NCI-H345 (cell line): ENCODE data around the gene MVB12B.

Source experiments
- DNase-seq: peaks from one replicate; lab custom pipeline; 2025; lab: John Stamatoyannopoulos, UW

MVB12B gene

DNA sequence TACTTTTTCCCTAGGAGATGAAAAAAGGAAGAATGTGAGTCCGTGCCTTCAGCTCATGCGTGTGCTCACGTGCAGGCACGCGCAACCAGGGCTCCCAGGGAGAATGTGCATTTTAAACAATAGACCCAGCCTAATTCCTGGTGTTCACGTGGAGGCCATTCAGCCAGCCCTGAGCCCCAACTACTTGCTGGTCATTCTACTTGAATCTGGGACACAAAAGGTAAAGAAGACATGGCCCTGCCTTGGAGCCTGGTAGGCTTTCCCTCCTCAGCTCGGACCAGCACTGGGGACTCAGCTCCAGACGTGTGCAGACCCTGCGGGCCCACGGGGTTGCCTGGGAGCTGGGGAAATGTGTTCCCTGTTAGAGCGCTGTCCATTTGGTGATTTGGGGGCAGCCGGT lies 125.5 kb downstream of the MVB12B start:
- DNase-seq = no peak

DNA sequence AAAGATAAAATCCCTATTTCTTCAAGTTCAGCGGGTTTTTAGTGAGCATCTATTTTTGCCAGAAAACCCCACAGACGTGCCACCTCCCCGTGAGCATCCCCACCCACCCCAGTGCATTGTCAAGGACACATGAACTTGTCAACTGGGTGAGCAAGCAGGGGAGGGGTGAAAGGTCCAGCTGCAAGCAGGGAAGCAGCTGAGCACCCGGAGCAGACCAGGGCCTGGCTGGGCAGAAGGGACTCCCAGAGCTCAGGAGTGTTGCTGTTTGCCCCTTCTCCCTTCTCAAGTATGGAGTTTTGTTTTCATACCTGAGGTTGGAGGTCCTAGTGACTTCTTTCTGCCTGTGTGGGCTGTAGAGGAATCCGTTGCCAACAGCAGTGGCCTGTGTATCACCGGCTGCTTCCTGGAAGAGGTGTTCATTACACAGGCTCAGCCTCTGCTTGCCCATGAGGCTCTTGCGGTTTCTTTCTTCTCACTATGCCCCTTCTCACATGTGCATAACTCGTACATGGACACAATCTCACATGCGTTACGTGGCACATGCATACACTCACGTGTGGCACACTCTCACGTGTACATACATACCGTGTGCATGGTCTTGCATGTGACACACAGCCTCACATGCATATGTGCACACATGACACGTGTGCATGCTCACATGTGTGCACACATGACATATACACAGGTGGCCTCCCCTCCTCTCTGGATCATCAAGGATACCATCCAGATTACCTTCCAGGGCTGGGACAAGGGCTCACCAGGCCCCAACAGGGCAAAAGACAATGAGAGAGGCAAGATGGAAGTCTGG lies 126.7 kb downstream of the MVB12B start:
- no peak for DNase-seq

DNA sequence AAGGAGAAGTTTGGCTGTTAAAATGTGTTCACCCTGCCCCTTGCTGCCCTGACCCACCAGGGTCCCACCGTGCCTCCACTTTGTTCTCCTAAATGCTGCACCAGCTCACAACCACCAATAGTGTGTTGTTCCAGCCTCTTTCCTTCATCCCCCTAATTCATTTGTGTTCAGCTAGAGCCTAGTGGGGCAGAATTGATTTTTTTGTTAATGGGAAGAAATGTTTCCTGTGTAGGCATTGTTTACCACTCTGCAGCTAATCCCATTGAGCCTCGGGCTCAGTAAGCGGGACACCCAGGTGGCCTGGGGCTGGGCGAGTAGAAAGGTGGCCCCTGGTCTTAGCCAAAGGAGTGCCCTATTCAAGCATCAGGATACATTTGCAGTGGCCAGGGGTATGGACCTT lies 127.6 kb downstream of the MVB12B start:
- no peak for DNase-seq

DNA sequence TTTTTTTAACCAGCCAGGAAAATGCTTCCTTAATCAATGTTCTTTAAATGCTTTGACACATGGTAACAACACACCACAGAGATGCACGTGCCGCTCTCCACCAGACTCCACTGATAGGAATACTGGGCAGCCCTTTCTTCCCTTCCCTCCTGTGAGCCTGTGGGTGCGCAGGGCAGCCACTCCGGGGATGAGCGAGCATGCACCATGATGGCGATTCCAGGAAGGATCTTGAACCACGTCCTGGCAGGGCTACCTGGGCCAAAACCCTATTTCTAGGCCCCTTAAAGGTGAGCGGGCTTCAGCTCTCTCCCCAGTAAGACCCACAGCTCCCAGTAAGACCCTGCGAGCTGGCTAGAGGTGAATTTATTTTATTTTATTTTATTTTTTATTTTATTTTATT lies 128.2 kb downstream of the MVB12B start:
- DNase-seq = no peak

DNA sequence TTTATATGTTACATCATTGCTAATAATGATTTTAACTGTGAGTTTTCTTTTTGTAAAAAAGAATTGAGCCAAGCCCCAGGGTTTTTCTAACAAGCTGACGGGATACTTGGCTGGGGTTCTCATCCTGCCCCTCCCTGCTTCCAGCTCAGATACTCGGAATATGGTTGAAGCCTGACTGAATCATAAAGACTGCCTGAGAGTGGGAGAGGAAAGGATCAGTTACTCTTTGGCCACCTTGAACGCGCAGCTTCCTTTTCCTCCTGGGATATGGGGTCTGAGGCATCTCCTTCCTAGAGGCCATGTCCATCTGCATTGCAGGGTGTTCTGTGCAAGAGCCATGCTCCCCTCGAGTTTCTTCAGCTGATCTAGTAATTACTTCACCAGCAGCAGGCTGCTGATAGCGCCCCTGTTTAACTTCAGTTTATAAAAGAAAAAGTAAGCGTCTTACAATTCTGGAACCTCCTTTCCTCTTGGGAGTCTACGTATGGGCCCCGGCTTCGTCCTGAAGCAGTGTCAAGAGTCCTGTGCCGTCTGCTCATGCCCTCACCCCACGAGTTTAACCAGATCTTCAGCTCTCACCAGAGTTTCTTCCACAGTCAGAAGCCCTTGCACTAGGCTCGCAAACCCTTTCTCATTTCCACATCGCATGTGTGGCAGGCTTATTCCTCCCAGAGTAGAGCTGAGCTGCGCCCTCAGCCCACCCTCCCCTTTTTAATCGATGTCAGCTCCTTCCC lies 130.0 kb downstream of the MVB12B start:
- DNase-seq = no peak

DNA sequence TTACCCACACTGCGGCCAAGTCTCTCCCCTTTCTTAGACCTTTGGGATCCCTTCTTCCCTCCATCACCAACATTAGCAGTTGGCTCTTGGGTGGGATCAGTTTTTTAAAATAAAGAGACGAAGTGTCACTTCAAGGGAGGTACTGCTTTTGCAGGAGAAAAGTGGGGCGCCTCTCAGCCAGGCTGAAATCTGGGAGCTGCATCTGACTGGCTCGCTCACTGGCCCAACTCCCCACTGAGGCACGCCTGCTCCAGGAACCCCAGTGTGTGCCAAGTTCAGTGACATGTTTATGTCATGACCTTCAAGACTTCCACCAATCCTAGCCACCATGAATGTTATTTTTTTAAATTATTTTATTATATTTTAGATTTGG lies 130.5 kb downstream of the MVB12B start:
- DNase-seq = no peak

DNA sequence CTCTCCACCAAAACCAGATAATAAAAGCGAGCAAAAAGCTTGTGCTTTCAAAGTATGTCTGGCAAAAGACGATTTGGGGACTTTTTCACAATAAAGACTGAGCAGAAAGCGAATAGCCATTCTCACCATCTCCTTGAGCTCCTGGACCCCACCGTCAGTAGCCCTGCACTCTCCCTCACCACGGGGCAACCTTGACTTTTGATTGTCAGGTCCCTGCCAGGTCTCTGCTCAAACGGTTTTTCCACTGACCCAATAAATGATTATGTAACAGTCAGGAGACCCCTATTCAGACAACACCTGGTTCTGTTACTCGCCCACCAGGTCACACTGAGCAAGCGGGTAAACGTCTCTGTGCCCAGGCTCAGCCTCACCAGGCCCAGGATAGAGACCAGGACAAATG lies 131.3 kb downstream of the MVB12B start:
- no peak for DNase-seq

DNA sequence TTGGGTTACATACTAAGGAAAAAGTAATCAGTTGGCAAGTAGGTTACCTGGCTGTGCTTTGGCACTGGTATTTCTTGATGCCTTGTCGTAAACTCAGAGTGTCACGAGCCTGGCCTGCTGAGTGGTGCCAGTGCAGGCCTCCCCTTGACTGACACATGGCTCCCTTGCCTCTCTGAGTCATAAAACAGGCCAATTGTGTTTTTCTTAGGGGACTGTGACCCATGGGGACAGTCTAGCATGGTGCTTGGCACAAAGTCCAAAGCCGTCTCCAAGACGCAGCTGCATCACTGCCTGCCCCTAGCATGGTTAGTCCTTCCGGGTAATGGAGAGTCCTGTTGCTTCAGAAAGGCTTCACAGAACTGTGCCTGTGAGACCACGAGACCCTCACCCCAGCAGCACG lies 132.5 kb downstream of the MVB12B start:
- DNase-seq = no peak

DNA sequence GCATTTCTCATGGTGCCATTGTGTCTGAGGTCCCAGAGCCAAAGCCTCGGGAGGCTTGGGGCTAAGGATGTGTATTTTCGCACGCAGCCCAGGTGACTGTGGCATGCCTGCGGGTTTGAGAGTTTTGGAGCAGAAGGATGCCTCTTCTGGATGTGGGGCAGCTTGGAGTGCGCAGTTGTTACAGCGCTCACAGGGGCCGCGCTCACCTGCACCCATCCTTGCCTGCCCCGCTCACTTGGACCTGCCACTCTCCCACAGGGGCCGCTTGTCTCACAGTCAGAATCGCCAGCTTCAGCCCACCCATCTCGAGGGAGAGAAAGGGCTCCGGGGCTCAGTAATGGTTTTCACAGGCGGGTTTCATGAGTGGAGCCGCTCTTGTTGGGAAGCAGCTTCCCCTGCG lies 132.9 kb downstream of the MVB12B start:
- DNase-seq = no peak

DNA sequence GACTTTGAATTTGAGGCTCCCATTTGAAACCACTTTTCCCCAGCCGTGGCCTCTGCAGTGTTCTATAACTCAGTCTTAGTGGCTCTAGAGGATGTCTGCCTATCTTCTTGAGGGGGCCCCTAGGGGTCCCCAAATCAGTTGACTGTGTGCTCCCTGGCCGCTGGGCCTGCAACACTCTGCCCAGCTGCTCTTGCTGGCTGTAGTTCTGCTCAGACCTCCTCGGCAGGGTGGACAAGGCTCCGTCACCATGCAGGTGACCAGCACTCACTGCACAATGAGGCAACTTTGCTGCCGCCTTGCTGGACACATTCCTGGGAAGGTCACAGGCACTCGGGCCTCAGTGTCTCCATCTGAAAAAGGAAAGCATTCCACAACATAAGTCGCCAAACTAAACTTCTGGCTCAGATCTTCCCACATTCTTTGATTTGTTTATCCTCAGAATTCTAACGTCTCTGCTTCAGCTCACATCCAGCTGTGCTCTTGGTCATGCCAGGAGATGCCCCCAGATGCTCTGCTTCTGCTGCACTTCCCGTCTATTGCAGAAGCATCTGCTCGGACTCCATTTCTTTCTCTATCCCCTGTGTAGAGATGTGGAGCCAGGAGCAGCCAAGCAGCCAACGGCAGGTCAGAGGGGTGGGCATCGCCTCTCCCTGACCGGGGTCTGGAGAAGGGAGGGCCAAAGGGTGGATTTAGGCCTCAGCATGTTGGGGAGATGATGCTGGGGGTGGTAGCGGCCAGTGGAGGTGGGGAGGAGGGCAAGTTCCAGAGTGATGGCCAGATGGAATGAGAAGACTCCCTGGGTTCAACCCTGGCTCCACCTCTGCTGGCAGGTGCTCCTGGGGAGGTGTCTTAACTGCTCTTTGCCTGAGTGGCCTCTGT lies 133.6 kb downstream of the MVB12B start:
- DNase-seq = no peak

DNA sequence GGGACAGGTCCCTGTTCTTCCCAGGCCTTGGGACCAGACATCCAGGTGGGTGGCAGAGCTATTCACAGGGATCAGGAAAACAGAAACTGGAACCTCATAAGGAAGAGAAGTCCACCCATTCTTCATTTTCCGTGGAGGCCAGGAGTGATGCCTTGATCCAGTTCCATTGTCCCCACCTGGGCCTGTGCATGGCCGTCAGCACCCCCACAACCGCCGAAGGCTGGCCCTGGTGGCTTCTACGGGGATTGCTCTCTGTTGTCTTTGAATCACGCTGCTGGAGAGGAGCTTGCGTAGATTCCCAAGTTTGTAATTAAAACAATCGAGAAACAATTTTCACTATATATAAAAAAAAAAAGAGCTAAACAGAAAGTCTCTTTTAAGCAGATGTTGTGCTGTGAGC lies 134.4 kb downstream of the MVB12B start:
- no peak for DNase-seq

DNA sequence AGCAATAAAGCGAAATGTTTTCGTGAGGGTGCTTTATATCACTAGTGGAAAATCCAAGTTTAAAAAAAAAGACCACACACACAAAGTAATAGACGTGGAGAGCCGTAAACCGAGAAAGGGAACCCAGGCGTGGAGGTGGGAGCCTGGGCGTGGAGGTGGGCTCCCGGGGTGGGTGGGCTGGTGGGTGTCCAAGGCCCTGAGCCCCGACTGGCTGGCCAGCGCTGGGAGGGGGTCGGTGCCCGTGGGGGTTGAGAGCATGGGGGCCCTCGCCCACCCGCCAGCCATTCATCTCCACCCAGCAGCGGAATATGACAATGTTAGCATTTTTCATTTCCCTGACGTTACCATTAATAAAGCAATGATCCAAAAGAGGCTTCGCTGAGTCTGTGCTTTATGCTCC lies 135.0 kb downstream of the MVB12B start:
- no peak for DNase-seq

DNA sequence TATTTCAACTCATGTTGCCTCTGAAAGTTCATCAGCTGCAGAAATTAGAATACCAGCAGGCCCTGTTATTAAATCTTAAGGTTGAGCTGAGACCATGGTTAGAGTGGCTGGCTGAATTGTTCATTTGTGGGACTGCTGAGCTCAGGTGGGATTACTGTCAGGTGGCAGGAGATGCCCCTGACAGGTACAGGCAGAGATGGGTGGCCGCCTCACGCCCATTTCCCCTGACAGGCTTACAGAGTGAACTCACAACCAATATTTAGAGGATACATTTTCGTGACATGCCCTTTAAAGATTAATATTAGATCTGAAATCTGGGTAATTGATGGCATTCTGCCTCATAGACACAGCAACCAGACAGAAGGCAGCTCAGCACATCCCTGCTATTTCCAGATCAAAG lies 136.0 kb downstream of the MVB12B start:
- DNase-seq = no peak

DNA sequence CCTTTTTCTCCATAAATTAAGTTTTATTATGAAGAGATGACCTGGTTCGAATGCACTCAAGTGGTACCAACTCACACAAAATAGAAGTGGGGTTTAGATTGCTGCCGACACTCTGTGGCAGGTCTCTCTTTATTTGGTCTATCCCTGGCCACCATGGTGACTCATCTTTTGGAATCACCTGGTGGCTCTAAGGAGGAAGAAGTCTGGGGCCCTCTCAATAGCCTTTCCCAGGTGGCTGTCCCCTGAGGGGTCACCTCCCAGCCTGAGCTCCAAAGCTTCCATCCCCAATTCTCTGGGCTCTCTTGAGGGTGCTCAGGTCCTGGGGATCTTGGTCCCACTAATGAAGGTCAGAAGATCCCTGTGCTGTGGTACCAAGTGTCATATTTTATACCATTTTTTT lies 136.8 kb downstream of the MVB12B start:
- no peak for DNase-seq

DNA sequence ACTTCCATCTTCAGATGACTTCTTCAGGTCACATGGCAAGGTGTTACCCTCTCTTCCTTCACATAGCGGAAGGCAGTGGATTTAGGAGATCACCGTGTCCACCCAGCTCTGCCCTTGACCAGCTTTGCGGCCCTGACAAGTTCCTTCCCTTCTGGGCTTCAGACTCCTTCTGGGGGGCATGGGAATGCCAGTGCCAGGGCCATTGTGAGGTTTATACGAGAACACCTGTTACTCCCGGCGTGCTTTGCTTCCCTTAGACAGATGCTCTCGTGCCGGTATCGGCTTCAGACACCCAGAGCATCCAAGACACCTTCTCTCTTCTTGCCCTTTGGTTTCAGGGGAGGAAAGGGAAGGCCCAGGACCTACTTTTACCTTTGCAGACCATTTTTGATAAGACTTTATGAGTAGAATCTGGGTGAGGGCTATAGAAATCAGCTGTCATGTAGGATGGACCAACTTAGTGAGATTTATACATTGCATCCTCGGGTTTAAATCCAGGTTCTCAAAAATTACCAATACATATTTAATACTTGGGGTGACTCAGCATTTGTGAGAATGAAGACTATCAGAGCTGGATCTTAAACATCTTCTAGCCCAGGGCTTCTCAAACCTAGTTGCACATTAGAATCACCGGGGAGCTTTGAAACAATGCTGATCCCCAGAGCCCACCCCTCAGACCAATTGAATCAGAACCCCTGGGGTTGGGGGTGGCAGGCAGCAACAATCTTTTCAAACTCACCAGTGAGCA lies 138.2 kb downstream of the MVB12B start:
- no peak for DNase-seq

DNA sequence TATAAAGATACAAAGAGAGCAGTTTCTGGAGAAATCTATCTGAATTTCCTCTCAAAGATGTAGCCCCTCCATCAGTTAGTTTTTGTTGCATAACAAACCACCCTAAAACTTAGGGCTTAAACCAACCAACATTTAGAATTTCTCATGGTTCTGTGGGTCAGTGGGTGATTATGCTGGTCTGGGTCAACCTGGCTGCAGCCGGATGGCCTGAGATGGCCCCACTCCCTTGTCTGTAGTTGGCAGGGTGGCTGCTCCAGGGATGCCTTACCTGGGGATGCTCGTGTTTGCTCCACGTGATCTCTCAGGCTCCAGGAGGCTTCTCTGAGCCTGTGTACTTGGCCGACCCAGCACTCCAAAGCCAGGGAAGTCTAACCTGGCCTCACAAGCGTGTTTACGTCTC lies 139.3 kb downstream of the MVB12B start:
- no peak for DNase-seq

DNA sequence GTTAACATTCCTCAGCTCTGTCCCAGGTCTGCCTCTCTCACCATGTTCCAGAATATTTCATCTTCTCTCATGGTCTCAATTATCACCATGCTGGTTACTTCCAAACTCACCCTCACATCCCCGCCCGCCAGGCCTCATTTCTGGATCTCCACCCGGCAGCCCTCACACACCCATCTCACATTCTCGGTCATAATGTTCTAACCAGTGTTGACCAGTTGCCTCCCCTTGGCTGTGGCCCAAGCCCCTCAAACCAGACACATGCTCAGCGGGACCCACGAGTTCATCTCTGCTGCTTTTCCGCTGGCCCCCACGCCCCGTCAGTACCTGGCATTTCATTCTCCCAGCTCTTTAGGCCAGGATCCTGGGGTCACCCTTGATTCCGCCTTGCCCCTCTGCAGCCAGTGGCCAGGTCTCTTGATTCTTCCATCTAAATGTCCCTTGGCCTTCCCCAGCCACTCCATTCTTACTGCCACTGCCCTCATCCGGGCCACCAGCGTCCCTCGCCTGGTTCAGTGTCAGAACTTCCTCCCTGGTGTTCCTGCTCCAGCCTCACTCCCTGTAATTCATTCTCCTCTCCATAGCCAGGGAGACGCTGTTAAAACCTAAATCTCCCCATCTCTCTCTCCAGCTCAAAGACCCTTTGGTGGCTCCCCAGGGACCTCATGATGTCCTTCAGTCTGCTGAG lies 141.7 kb downstream of the MVB12B start:
- DNase-seq = no peak

DNA sequence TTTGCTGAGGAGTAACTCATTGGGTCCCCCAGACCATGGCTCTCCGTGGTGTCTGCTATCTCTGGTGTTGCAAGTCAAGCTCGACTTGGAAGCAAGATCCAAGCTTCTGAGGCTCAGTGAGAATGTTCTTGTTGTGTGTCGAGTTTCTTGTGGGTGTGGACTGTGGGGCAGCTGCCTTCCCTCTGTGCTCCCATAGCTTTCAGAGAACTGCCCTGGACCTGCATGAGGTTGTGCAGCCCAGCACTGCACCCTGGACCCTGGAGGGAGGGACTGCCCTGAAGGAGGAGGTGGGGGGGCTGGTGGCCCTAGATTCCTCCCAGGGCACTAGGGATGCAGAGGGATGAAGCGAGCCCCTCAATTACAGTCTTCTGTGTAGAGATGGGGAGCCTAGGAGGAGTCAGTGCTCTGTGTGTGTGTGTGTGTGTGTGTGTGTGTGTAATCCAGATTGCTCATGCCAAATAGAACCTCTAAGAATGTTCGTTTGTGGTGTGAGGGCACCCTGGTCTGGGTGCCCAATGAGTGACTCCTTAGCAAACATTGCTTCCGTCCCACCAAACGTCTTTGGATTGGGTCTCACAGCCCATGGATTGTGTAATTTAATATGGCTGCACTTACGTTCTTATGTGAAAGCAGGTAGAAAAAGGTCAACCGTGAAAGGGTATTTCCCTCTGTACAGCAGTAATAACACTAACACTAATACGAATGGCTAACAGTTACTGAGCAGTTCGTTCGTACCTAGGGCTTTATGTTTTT lies 143.8 kb downstream of the MVB12B start:
- no peak for DNase-seq

DNA sequence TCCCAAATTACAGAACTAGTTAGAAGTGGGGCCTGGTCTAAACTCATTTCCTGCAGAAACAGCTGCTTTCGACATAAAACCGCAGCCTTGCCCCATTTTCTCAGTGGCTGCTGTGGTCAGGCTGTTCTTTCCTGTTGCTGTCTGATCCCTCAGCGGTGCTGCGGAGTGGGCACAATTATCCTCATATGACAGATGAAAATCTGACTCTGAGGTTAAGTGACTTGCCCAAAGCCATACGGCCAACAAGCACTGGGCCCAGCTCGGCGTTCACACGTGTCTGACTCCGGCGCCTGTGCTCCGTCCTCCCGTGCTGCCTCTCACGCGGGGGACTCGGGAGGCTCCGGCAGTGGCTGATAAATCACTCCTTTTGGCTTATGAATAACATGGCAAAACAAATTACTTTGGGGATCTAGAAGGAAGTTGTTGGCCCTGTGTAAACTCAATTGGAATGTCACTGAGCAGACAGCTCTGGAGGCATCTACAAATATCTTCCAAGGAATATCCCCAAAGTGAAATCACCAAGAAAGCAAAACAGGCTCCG lies 144.5 kb downstream of the MVB12B start:
- no peak for DNase-seq

DNA sequence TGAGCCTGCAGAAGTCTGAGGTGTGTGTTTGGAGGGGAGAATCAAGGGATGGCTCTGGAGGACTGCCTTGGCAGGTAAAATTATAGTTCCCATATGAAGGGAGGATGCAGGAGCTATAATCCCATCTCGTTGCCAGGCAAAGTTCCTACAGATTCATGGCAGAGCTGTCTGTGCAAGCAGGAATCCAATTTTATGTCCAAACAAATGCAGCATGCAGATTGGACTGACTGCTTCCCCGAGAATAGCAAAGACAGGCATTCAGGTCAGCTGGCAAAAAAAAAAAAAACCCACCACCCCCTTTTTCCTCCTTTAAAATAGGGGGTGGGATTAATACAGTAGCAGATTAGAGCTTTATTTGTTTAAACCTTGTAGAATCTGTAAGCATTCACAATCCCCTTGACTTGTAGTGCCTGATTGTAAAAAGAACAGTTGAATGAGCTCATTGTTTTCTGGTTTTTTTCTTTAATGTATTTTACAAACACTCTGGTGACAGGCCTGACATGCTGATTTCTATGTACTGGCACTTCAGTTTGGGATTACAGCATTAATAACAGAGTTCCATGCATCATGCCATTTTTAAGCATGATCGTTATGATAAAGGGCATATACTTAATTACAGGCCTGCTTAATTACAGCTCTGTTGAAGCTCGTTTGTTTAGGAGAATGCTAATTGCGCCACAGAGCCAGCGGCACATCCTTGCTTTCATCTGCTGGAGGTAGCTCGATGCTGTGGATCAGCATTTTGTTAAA lies 145.7 kb downstream of the MVB12B start:
- DNase-seq = no peak
